ENCODE data around the gene LY86. TPM values are rescaled to one million over a fixed set of nuclear protein-coding genes. Genes with fewer than 3 reads are reported as not detected.

LY86 gene
- total and polyA plus RNA-seq, 10 of the 15 experiments (the other 5 are each of a cell fraction or from before 2014, with no cell fraction given), result 68.2 to 457 (median 128) TPM

DNA sequence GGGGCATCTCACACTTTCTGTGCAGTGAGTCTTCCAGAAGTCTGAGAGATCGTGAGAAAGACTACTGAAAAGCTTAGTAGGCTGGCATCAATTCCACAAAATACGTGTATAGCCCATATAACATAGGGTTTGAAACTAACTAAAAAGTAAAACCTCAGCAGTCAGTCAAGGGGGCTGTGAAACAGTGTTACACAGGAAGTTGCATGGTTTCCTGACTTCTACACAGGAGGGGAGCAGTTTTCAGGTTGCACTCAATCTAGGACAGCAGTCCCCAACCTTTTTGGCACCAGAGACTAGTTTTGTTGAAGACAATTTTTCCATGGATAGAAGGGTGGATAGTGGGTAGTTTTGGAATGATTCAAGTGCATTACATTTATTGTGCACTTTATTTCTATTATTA lies 4.7 kb upstream of the LY86 start (continued):
- TF ChIP-seq, protein P1, sequence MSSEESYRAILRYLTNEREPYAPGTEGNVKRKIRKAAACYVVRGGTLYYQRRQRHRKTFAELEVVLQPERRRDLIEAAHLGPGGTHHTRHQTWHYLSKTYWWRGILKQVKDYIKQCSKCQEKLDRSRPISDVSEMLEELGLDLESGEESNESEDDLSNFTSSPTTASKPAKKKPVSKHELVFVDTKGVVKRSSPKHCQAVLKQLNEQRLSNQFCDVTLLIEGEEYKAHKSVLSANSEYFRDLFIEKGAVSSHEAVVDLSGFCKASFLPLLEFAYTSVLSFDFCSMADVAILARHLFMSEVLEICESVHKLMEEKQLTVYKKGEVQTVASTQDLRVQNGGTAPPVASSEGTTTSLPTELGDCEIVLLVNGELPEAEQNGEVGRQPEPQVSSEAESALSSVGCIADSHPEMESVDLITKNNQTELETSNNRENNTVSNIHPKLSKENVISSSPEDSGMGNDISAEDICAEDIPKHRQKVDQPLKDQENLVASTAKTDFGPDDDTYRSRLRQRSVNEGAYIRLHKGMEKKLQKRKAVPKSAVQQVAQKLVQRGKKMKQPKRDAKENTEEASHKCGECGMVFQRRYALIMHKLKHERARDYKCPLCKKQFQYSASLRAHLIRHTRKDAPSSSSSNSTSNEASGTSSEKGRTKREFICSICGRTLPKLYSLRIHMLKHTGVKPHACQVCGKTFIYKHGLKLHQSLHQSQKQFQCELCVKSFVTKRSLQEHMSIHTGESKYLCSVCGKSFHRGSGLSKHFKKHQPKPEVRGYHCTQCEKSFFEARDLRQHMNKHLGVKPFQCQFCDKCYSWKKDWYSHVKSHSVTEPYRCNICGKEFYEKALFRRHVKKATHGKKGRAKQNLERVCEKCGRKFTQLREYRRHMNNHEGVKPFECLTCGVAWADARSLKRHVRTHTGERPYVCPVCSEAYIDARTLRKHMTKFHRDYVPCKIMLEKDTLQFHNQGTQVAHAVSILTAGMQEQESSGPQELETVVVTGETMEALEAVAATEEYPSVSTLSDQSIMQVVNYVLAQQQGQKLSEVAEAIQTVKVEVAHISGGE (CRISPR knock-in tag; IDR thresholded peaks at IDR 0.05), result peak; percentile 96
- TF ChIP-seq MYB (IDR thresholded peaks at IDR 0.05; ENCODE audit: borderline replicate concordance, low read depth, low read length) (no peak), FOXM1 (IDR thresholded peaks at IDR 0.05; ENCODE audit: low read depth, low read length) (no peak), CHD1 (IDR thresholded peaks at IDR 0.05; ENCODE audit: low read depth, low read length) (no peak), TCF7 (IDR thresholded peaks at IDR 0.05; ENCODE audit: borderline replicate concordance) (no peak), EED (IDR thresholded peaks at IDR 0.05; ENCODE audit: low read depth) (no peak), ZBED1 (IDR thresholded peaks at IDR 0.05; ENCODE audit: borderline replicate concordance) (no peak; the same call in 1 of the 2 replicates), KDM1A (IDR thresholded peaks at IDR 0.05; ENCODE audit: borderline replicate concordance) (no peak), SRF (IDR thresholded peaks at IDR 0.05; ENCODE audit: low read depth in 2 of 2, low read length in 2 of 2) (peak in 1 of 2 experiments; percentile 69; a peak in 1 of 4 replicates), SIN3A (IDR thresholded peaks at IDR 0.05; ENCODE audit: low read depth, low read length) (no peak), ASH2L (IDR thresholded peaks at IDR 0.05; ENCODE audit: borderline replicate concordance, low read depth) (no peak), HDAC2 (IDR thresholded peaks at IDR 0.05) (no peak), BCL11A (IDR thresholded peaks at IDR 0.05; ENCODE audit: low read depth, low read length) (no peak), KAT2A (conservative IDR thresholded peaks at IDR 0.05; ENCODE audit: control insufficient read depth, low read depth, low read length) (no peak), MEF2B (IDR thresholded peaks at IDR 0.05; ENCODE audit: partially characterized antibody, poor library complexity, severe bottlenecking) (no peak), TCF12 (IDR thresholded peaks at IDR 0.05; ENCODE audit: low read depth, low read length) (0 out of 2 replicates have a peak, but pooled peaks have one; percentile 11), ZSCAN29 (IDR thresholded peaks at IDR 0.05) (no peak), MYC (IDR thresholded peaks at IDR 0.05; ENCODE audit: insufficient read depth, insufficient read length, insufficient replicate concordance, low read length, severe bottlenecking) (no peak), PAX8 (IDR thresholded peaks at IDR 0.05) (no peak)
- TF ChIP-seq, protein P2, sequence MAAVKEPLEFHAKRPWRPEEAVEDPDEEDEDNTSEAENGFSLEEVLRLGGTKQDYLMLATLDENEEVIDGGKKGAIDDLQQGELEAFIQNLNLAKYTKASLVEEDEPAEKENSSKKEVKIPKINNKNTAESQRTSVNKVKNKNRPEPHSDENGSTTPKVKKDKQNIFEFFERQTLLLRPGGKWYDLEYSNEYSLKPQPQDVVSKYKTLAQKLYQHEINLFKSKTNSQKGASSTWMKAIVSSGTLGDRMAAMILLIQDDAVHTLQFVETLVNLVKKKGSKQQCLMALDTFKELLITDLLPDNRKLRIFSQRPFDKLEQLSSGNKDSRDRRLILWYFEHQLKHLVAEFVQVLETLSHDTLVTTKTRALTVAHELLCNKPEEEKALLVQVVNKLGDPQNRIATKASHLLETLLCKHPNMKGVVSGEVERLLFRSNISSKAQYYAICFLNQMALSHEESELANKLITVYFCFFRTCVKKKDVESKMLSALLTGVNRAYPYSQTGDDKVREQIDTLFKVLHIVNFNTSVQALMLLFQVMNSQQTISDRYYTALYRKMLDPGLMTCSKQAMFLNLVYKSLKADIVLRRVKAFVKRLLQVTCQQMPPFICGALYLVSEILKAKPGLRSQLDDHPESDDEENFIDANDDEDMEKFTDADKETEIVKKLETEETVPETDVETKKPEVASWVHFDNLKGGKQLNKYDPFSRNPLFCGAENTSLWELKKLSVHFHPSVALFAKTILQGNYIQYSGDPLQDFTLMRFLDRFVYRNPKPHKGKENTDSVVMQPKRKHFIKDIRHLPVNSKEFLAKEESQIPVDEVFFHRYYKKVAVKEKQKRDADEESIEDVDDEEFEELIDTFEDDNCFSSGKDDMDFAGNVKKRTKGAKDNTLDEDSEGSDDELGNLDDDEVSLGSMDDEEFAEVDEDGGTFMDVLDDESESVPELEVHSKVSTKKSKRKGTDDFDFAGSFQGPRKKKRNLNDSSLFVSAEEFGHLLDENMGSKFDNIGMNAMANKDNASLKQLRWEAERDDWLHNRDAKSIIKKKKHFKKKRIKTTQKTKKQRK (IDR thresholded peaks at IDR 0.05; ENCODE audit: low read depth, low read length), result no peak
- TF ChIP-seq, protein P3, sequence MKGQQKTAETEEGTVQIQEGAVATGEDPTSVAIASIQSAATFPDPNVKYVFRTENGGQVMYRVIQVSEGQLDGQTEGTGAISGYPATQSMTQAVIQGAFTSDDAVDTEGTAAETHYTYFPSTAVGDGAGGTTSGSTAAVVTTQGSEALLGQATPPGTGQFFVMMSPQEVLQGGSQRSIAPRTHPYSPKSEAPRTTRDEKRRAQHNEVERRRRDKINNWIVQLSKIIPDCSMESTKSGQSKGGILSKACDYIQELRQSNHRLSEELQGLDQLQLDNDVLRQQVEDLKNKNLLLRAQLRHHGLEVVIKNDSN (IDR thresholded peaks at IDR 0.05; ENCODE audit: borderline replicate concordance, extremely low read length, insufficient read depth, low read depth, low read length), result no peak
- TF ChIP-seq, protein P4, sequence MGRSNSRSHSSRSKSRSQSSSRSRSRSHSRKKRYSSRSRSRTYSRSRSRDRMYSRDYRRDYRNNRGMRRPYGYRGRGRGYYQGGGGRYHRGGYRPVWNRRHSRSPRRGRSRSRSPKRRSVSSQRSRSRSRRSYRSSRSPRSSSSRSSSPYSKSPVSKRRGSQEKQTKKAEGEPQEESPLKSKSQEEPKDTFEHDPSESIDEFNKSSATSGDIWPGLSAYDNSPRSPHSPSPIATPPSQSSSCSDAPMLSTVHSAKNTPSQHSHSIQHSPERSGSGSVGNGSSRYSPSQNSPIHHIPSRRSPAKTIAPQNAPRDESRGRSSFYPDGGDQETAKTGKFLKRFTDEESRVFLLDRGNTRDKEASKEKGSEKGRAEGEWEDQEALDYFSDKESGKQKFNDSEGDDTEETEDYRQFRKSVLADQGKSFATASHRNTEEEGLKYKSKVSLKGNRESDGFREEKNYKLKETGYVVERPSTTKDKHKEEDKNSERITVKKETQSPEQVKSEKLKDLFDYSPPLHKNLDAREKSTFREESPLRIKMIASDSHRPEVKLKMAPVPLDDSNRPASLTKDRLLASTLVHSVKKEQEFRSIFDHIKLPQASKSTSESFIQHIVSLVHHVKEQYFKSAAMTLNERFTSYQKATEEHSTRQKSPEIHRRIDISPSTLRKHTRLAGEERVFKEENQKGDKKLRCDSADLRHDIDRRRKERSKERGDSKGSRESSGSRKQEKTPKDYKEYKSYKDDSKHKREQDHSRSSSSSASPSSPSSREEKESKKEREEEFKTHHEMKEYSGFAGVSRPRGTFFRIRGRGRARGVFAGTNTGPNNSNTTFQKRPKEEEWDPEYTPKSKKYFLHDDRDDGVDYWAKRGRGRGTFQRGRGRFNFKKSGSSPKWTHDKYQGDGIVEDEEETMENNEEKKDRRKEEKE (IDR thresholded peaks at IDR 0.05), result no peak

All from GM12878 (cell line).